ENCODE results near the gene IDH2. TPM values are rescaled to one million over a fixed set of nuclear protein-coding genes. Genes with fewer than 3 reads are reported as not detected.

IDH2 gene
- total RNA-seq, 4 donors from 2014 or later = 89.9 to 184 (median 119) TPM

GRCh38 chr15:90058308-90058707, 44.0 kb downstream of the IDH2 start:
- Histone ChIP-seq H3K9me3 (no peaks in the 10 kb centered on the region), H3K4me1 (peaks cover 18 to 45% (median 26%) of the 10 kb centered on the region in 4 donors), H3K4me3 (no peak overlapping the region), H3K27me3 (no peaks in the 10 kb centered on the region), H3K36me3 (no peaks in the 10 kb centered on the region), H3K27ac (peak overlapping the region; percentile 28 to 83 (median 76))
- peak in 1 of 3 donors; percentile 44 for DNase-seq
- TF ChIP-seq POLR2A (IDR thresholded peaks at IDR 0.05) (no peak), CTCF (IDR thresholded peaks at IDR 0.05) (no peak)

GRCh38 chr15:90056529-90056928, 45.7 kb downstream of the IDH2 start:
- H3K9me3 ChIP-seq = no peaks in the 10 kb centered on the region
- H3K4me3 ChIP-seq = no peak overlapping the region
- no peak for TF ChIP-seq CTCF (IDR thresholded peaks at IDR 0.05)
- no peak for TF ChIP-seq POLR2A (IDR thresholded peaks at IDR 0.05)
- H3K27me3 ChIP-seq = no peaks in the 10 kb centered on the region
- no peak overlapping the region for H3K27ac ChIP-seq
- no peak for DNase-seq
- H3K36me3 ChIP-seq = no peaks in the 10 kb centered on the region
- H3K4me1 ChIP-seq = peaks cover 6 to 27% (median 18%) of the 10 kb centered on the region in 4 donors

- no peak for TF ChIP-seq CTCF (IDR thresholded peaks at IDR 0.05)
- TF ChIP-seq POLR2A (IDR thresholded peaks at IDR 0.05) = no peak
- H3K27ac ChIP-seq = no peak overlapping the region
- H3K4me1 ChIP-seq = peaks cover 6 to 18% (median 14%) of the 10 kb centered on the region in 4 donors
- no peaks in the 10 kb centered on the region for H3K36me3 ChIP-seq
- no peak overlapping the region for H3K4me3 ChIP-seq
- H3K9me3 ChIP-seq = no peaks in the 10 kb centered on the region
- no peaks in the 10 kb centered on the region for H3K27me3 ChIP-seq
- no peak for DNase-seq
Measured at GRCh38 chr15:90055182-90055581, 47.1 kb downstream of the IDH2 start.

- H3K4me1 ChIP-seq = peaks cover 2 to 13% (median 11%) of the 10 kb centered on the region in 4 donors
- no peak overlapping the region for H3K4me3 ChIP-seq
- DNase-seq = no peak
- H3K9me3 ChIP-seq = no peaks in the 10 kb centered on the region
- peak overlapping the region in 1 of 4 donors; percentile 47 for H3K27ac ChIP-seq
- H3K36me3 ChIP-seq = no peaks in the 10 kb centered on the region
- TF ChIP-seq CTCF (IDR thresholded peaks at IDR 0.05) (no peak), POLR2A (IDR thresholded peaks at IDR 0.05) (no peak)
- H3K27me3 ChIP-seq = no peaks in the 10 kb centered on the region
Measured at GRCh38 chr15:90054618-90055097, 47.6 kb downstream of the IDH2 start.

- Histone ChIP-seq H3K27me3 (no peaks in the 10 kb centered on the region), H3K4me1 (peaks cover 0 to 5% (median 3%) of the 10 kb centered on the region in 4 donors)
Measured at GRCh38 chr15:90053685-90054466, 48.4 kb downstream of the IDH2 start.

More at GRCh38 chr15:90053685-90054466, 48.4 kb downstream of the IDH2 start:
- no peaks in the 10 kb centered on the region for H3K36me3 ChIP-seq
- no peak for DNase-seq
- H3K4me3 ChIP-seq = no peak overlapping the region
- H3K27ac ChIP-seq = peak overlapping the region in 1 of 4 donors; percentile 47
- no peaks in the 10 kb centered on the region for H3K9me3 ChIP-seq
- TF ChIP-seq POLR2A (IDR thresholded peaks at IDR 0.05) (no peak), CTCF (IDR thresholded peaks at IDR 0.05) (no peak)
